HepG2 (cell line): Measurements from ENCODE around the gene TMEM184B. TPM values are rescaled to one million over a fixed set of nuclear protein-coding genes. Genes with fewer than 3 reads are reported as not detected.

Experiments
- AHR ChIP-seq: IDR thresholded peaks from 2 replicates; pipeline ENCODE4 v1.6.1; 2018; ENCODE audit warnings: missing genetic modification reagents, missing compliant biosample characterization
- CSRNP2 ChIP-seq: sonication (generic); formaldehyde crosslinking; conservative IDR thresholded peaks from 2 replicates; pipeline ENCODE4 v1.8.0; 2022; ENCODE audit warnings: low read depth, missing genetic modification reagents
- ETV5 ChIP-seq: IDR thresholded peaks from 2 replicates; pipeline ENCODE4 v1.6.1; 2018; ENCODE audit warnings: missing biosample characterization, missing genetic modification reagents, inconsistent platforms, borderline replicate concordance
- GFI1 ChIP-seq: sonication (generic); formaldehyde crosslinking; IDR thresholded peaks from 2 replicates; pipeline ENCODE4 v1.5.0; 2020; ENCODE audit warnings: missing genetic modification reagents, mild to moderate bottlenecking, borderline replicate concordance
- MTF2 ChIP-seq: sonication (generic); formaldehyde crosslinking; IDR thresholded peaks from 2 replicates; pipeline ENCODE4 v1.5.0; 2020; ENCODE audit warnings: missing genetic modification reagents, borderline replicate concordance
- TAF1 ChIP-seq: sonication (generic); formaldehyde crosslinking; IDR thresholded peaks from 2 replicates; pipeline ENCODE4 v1.4.0; 2020; ENCODE audit warnings: missing genetic modification reagents
- ZBTB14 ChIP-seq: sonication (generic); formaldehyde crosslinking; IDR thresholded peaks from 2 replicates; pipeline ENCODE4 v1.4.0; 2020; ENCODE audit warnings: missing genetic modification reagents
- ZFP37 ChIP-seq: sonication (generic); formaldehyde crosslinking; IDR thresholded peaks from 2 replicates; pipeline ENCODE4 v1.4.0; 2020; ENCODE audit warnings: missing genetic modification reagents, borderline replicate concordance
- ZNF263 ChIP-seq: sonication (generic); formaldehyde crosslinking; IDR thresholded peaks from 2 replicates; pipeline ENCODE4 v1.4.0; 2020; ENCODE audit warnings: missing genetic modification reagents
- ZNF350 ChIP-seq: sonication (generic); formaldehyde crosslinking; IDR thresholded peaks from 2 replicates; pipeline ENCODE4 v1.4.0; 2020; ENCODE audit warnings: mild to moderate bottlenecking, low read depth, missing genetic modification reagents, borderline replicate concordance
- ZNF512B ChIP-seq: sonication (generic); formaldehyde crosslinking; IDR thresholded peaks from 2 replicates; pipeline ENCODE4 v1.5.1; 2020; ENCODE audit warnings: missing genetic modification reagents, mild to moderate bottlenecking, borderline replicate concordance
- ZNF543 ChIP-seq: sonication (generic); formaldehyde crosslinking; IDR thresholded peaks from 2 replicates; pipeline ENCODE4 v1.4.0; 2020; ENCODE audit warnings: mild to moderate bottlenecking, missing genetic modification reagents
- ZNF598 ChIP-seq: sonication (generic); formaldehyde crosslinking; IDR thresholded peaks from 2 replicates; pipeline ENCODE4 v1.5.1; 2020; ENCODE audit warnings: mild to moderate bottlenecking, missing genetic modification reagents, borderline replicate concordance
- ZNF747 ChIP-seq: sonication (generic); formaldehyde crosslinking; IDR thresholded peaks from 2 replicates; pipeline ENCODE4 v1.8.1; 2023; ENCODE audit warnings: missing genetic modification reagents, mild to moderate bottlenecking, borderline replicate concordance
- ZNF775 ChIP-seq: sonication (generic); formaldehyde crosslinking; IDR thresholded peaks from 2 replicates; pipeline ENCODE4 v1.4.0; 2020; ENCODE audit warnings: missing genetic modification reagents, mild to moderate bottlenecking, moderate library complexity, borderline replicate concordance
- ZSCAN9 ChIP-seq: IDR thresholded peaks from 2 replicates; pipeline ENCODE4 v1.6.1; 2016; ENCODE audit warnings: borderline replicate concordance
- polyA plus RNA-seq, 8 experiments: library from polyadenylated mRNA; depleted of rRNA in 3 of 8; stranded (reverse) in 7 of 8; unstranded in 1 of 8; fragments of >200 nt; fragmentation: Illumina TruSeq in 4 of 8; extraction: Trizol in 4 of 8; gene quantifications; 2 replicates each; pipeline versions ENCODE4 v1.2.1 to v1.2.3, GENCODE V29; 2011 to 2016; ENCODE audit warnings: low read depth in 4 of 8, missing spikeins in 1 of 8, mixed read lengths in 1 of 8; ENCODE audit not compliant: insufficient read depth in 1 of 8
- total RNA-seq, 5 experiments: library from RNA; depleted of rRNA; stranded (reverse); fragments of >200 nt; fragmentation: Illumina TruSeq; extraction: Trizol; gene quantifications; 2 replicates each; pipeline ENCODE4 v1.2.3, GENCODE V29; 2016; ENCODE audit warnings: low read depth in 1 of 5
- TF ChIP-seq, protein P1 (sequence below): sonication (generic); formaldehyde crosslinking; IDR thresholded peaks from 2 replicates; pipeline ENCODE4 v1.5.1; 2020; ENCODE audit warnings: mild to moderate bottlenecking, missing genetic modification reagents, moderate library complexity

TMEM184B gene
- total and polyA plus RNA-seq, 2 of the 13 experiments (the other 11 are each of a cell fraction or from before 2014, with no cell fraction given), result 15.9 to 16.0 TPM

- TF ChIP-seq MTF2 (CRISPR knock-in tag) (no peak), ZNF263 (CRISPR knock-in tag) (no peak), CSRNP2 (CRISPR knock-in tag) (no peak), ZBTB14 (CRISPR knock-in tag) (no peak), ZNF512B (CRISPR knock-in tag) (no peak), GFI1 (no peak; the same call in 1 of the 2 replicates), ZNF747 (CRISPR knock-in tag) (peak; percentile 40; the same call in 1 of the 2 replicates), ZFP37 (CRISPR knock-in tag) (no peak; the same call in 1 of the 2 replicates), ZNF350 (CRISPR knock-in tag) (0 out of 2 replicates have a peak, but pooled peaks have one; percentile 8), ZNF598 (CRISPR knock-in tag) (peak; percentile 61; the same call in 1 of the 2 replicates), ZNF775 (CRISPR knock-in tag) (no peak), ZSCAN9 (no peak; the same call in 1 of the 2 replicates), TAF1 (CRISPR knock-in tag) (no peak), ETV5 (no peak; the same call in 1 of the 2 replicates), AHR (CRISPR knock-in tag) (no peak), ZNF543 (CRISPR knock-in tag) (no peak)
- TF ChIP-seq, protein P1, sequence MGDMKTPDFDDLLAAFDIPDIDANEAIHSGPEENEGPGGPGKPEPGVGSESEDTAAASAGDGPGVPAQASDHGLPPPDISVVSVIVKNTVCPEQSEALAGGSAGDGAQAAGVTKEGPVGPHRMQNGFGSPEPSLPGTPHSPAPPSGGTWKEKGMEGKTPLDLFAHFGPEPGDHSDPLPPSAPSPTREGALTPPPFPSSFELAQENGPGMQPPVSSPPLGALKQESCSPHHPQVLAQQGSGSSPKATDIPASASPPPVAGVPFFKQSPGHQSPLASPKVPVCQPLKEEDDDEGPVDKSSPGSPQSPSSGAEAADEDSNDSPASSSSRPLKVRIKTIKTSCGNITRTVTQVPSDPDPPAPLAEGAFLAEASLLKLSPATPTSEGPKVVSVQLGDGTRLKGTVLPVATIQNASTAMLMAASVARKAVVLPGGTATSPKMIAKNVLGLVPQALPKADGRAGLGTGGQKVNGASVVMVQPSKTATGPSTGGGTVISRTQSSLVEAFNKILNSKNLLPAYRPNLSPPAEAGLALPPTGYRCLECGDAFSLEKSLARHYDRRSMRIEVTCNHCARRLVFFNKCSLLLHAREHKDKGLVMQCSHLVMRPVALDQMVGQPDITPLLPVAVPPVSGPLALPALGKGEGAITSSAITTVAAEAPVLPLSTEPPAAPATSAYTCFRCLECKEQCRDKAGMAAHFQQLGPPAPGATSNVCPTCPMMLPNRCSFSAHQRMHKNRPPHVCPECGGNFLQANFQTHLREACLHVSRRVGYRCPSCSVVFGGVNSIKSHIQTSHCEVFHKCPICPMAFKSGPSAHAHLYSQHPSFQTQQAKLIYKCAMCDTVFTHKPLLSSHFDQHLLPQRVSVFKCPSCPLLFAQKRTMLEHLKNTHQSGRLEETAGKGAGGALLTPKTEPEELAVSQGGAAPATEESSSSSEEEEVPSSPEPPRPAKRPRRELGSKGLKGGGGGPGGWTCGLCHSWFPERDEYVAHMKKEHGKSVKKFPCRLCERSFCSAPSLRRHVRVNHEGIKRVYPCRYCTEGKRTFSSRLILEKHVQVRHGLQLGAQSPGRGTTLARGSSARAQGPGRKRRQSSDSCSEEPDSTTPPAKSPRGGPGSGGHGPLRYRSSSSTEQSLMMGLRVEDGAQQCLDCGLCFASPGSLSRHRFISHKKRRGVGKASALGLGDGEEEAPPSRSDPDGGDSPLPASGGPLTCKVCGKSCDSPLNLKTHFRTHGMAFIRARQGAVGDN (CRISPR knock-in tag), result peak; percentile 45
These were observed 69.6 kb downstream of the TMEM184B start (continued) for GRCh38 chr22:38203090-38203810.
